DLD1 (cell line): ENCODE results near the gene NPIPB8.
"Not testable (repeated sequence)": the region's sequence is repeated elsewhere in the genome, so short reads cannot be mapped to it uniquely, and the experiment has no call there.

Experiments
- in situ Hi-C: cut with HindIII; loops from 2 replicates; pipeline ENCODE4 v1.10.0; 2017; ENCODE audit warnings: low sequenced_read_pairs

NPIPB8 gene

DNA sequence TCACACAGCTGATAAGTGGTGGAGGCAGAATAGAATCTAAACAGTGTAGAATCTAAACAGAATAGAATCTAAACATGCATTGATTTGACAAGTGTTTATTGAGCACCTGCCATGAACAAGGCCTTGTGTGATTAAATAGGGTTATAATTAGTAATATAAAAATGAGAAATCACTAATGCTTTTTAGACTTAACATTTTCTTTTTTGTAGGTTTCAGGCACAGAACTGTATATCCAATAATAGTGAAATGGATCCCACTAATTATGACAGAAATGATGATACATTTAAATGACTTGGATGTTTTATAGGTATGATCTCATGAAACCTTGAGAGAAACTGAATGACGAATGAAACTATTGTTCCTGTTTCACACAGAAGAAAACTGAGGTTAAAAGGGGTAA, at the start of gene NPIPB8:
NPIPB8 (plus strand) TSS at position 301 of the 400 bp plus-strand sequence. CDS start 296 bp downstream, outside the sequence.
- in situ Hi-C loops = not testable (repeated sequence)

DNA sequence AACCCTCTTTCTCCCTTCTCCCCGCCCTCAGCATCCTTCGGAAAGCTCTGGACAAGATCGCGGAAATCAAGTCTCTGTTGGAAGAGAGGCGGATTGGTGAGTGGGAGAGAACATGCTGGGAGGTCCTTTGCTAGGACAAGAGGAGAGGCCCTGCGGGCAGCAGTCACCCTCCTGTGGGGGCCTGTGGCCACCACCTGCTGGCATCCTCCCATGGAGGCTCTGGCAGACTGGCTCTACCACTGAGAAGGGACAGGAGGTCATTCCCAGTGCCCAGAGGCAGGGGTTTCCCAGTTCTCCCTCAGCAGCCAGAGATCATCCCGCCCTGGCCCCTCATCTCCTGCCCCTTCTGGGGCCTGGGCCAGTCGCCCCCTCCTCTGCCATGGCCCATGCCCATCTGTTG, 48.8 kb upstream of the NPIPB8 start:
- in situ Hi-C loops = loop anchor here (5.0 kb wide), 1 partner anchor 47 kb away; no protein-coding TSS in a partner anchor

DNA sequence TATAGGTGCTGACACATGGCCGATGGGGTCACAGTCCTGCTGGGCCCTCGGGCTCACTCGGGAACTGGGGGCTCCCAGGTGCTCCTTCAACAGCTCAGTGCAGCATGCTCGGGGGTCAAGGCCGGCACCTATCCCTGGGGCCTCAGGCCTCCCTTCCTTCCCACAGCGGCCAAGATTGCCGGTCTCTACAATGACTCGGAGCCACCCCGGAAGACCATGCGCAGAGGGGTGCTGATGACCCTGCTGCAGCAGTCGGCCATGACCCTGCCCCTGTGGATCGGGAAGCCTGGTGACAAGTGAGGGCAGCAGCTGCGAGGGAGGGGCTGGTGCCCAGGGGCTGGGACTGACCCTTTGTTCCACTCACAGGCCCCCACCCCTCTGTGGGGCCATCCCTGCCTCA, 47.9 kb upstream of the NPIPB8 start:
- in situ Hi-C loops = loop anchor here (5.0 kb wide), 1 partner anchor 48 kb away; no protein-coding TSS in a partner anchor

DNA sequence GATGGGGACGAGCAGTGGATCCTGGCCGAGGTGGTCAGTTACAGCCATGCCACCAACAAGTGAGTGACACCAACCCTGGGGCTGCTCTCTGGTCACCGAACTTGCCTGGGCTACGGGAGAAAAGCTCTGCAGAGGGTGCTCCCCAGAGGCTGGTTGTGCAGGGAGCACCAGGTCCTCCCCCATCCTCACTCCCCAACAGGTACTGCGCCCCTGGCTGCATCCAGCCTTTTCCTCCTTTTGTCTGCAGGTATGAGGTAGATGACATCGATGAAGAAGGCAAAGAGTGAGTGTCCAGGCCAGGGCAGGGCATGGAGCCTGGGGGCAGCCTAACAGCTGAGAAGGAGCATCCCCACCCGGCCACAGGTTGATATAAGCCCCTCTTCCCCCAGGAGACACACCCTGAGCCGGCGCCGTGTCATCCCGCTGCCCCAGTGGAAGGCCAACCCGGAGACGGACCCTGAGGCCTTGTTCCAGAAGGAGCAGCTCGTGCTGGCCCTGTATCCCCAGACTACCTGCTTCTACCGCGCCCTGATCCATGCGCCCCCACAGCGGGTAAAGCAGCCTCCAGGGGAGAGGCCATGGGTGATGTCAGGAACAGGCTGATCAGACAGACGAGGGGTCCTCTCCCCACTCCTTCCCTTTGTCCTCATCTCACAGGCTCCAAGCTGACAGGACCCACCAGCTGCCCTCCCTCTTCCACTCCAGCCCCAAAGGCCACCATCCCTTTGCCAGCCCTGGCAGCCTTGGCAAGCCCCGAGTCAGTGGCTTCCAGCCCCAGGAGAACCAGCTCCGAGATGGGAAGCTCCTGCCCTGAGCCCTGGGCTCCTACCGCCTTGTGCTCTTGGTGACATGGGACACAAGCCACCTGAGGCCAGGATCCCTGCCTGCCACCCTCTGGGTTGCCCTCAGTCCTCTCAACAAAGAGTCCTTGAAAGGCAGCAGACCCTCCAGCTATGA, 47.2 kb upstream of the NPIPB8 start:
- in situ Hi-C loops = no loop called here

DNA sequence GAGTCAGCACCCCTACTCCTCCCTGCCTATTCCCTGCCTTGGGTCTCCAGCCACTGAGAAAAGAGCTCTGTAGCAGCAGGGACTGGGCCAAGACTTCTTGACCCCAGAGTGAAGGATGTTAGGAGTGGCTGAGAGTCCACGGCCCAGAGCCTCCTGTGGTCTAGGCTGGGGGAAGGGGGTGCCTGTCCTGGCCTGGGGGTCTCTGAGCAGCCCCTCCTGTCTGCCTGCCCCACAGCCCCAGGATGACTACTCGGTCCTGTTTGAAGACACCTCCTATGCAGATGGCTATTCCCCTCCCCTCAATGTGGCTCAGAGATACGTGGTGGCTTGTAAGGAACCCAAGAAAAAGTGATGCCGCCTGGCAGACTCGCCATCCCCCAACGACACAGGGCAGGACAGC, 46.5 kb upstream of the NPIPB8 start:
- in situ Hi-C loops = no loop called here

DNA sequence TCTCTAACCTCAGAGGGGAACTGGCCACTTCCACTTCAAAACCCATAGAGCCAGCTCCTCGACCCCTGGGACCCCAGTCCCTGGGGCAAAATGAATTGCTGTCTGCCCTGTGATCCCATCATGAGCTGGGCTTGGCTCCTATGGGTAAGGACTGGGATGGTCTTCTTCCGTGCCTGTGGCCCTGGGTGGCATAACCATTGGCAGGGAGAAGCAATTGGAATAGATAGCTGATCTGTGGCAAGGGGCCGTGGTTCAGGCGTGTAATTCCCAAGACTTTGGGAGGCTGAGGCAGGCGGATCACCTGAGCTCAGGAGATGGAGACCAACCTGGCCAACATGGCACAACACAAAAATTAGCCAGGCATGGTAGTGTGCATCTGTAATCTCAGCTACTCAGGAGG, 45.4 kb upstream of the NPIPB8 start:
- in situ Hi-C loops = no loop called here

DNA sequence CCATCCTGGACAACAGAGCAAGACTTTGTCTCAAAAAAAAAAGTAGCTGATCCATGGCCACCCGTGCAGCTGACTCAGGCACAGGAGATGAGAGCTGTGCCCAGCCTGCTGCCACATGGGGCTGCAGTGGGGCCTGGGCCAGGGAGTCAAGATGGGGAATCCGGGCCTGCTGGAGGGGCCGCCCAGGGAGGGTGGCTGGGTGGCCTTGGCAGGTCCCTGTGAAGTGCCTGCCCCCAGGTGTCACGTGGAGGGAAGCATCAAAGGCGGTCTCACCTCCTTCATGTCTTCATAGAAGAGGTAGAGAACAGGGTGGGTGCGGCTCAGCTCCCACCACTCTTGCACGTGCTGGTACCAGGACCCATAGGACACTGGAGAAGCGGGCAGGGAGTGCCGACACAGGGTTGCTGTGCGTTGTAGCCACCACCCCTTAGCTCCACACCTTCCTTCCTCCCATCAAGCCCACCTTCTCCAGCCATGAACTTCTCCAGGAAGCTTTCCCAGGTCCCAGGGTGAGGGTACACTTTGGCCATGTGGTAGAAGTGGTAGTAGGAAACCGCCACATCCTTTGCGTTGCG, 44.8 kb upstream of the NPIPB8 start:
- in situ Hi-C loops = no loop called here

DNA sequence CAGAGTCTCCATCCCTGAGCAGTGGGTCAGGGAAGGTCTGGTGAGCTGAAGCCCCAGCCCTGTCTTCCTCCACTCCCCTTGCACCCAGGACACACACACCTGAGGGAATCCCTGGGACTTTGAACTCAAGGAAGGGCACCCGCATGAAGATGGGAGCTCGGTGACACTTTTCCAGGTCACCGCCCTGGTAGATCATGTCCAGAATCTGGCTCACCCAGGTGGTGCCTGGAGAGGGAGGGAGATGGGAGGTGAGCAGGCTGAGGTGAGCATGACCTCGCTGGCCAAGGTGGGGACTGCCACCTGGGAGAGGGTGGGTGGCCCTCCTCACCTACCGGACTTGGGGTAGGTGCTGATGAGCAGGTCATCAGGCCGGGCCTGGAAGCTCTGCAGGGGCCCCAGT, 42.4 kb upstream of the NPIPB8 start:
- in situ Hi-C loops = not testable (repeated sequence)

DNA sequence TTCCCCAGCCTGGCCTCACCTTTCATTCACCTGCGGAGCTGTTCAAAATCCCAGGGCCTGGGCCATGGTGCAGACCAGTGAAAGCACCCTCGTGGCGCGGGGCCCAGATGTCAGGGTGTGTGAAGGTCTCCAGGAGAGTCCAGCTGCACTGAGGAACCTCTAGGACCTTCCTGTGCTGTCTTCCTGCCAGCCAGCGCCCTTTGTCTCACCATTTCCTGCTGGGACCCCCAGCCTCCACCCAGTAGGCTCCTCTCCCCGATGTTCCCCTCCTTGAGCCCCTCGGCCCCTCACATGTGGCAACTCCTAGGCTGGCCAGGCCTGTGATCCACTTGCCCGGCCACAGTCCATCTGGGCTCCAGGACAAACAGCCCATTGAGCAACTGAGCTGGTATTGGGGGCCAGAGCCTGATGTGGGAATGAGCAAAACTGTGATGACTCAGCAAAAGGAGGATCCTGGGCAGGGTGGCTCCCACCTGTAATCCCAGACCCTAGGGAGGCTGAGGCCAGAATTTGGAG, 41.7 kb upstream of the NPIPB8 start:
- in situ Hi-C loops = no loop called here

DNA sequence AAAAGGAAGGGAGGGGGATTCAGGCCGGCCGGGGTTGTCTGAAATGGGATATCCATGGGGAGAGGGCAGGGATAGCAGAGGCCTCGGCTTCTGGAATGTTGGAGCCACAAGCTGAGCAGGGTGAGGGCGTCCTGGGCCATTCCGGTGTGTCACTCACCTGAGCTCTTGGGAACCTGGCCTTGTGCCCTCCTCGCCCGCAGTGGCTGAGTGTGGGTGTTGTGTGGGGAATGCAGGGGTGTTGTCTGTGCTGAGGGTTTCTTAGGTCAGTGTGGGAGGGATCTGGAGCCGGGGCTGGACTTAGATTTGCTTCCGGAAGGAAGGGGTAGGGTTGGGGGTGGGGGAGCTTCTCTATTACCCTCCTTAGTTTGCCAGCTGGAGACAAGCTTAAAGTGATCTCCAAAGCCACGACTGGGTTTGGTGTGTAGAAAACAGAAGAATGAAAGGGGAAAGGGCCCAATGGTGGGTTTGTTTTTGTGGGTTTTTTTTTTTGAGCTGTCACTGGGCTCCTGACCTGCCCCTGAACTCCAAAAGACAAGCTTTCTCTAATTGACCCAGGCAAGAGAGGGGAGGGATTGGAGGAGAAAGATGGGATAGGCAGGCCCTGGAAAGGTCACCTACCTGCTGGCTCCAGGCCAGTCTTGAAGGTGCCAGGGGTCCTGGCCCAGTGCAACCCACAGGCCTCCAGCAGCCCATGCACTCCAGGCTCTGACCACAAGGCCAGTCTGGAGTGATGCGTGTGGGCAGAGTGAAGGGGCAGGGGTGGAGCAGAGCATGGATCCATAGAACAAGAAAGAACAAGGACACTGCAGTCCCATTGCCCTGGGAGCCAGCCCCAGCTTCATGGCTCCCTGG, 40.8 kb upstream of the NPIPB8 start, which contains the start of gene SULT1A2:
SULT1A2 (minus strand) TSS at position 211 of the 852 bp plus-strand sequence. CDS start 1,120 bp downstream, outside the sequence.
- in situ Hi-C loops = no loop called here

DNA sequence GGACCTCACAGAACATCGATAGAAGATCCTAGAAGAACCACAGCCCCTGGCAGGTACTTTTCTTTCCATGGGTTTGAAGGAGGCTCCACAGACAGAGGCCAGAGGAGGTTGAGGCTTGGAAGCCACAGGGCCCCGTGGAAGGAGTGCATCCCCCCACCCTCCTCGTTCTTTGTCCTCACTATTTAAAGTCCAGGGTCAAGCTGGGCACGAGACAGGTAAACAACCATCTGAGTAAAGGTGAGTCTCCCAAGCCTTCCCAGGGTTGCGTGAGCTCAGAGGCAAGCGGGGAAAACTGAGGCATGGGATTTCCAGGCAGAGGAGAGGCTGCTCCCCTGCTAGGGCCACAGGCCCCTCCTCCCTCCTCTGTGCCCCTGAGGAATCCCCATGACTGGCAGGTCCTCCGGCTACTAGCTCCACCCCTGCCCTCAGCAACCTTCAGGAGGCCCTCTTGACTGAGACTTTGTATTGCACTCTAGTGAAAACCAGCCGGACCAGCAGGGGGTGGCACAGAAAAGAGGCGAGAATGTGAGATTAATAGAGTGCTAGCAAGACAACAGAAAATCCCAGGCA, 40.1 kb upstream of the NPIPB8 start:
- in situ Hi-C loops = no loop called here

DNA sequence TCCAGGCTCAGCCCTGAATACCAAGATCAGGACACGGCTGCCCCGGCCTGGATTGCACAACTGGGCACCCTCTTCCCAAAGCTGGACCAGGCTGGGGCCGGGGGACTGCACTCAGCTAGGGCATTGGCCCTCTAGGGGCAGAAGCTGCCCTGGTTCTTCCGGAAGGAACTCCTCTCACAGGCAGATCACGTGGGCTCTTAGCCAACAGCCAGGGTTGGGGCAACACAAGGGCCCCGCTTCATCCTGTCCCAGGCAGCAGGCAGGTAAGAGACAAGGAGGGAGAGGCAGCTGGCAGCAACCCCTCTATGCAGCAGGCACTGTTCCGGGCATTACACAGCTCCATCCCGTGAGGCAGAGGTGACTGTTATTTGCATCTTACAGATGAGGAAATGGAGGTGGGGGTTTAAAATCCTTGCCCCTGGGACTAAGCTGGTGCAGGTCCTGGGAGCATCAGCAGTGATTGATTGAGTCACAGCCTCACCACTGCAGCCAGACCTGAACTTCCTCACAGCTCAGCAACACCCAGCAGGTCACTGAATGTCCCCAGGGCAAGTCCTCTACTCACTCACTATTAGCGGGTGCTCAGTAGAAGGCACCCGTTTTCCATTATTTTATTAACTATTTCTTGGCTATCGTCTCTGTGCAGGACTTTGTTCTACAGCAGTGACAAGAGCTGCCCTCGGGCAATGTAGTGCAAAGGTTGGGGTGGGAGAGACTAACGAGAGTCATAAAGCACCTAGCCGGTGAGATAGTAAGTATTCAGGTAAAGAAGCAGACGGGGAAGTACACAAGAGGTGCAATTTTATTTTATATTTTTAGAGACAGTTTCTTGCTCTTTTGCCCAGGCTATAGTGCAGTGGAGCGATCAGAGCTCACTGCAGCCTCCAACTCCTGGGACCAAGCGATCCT, 38.2 kb upstream of the NPIPB8 start:
- in situ Hi-C loops = not testable (repeated sequence)

DNA sequence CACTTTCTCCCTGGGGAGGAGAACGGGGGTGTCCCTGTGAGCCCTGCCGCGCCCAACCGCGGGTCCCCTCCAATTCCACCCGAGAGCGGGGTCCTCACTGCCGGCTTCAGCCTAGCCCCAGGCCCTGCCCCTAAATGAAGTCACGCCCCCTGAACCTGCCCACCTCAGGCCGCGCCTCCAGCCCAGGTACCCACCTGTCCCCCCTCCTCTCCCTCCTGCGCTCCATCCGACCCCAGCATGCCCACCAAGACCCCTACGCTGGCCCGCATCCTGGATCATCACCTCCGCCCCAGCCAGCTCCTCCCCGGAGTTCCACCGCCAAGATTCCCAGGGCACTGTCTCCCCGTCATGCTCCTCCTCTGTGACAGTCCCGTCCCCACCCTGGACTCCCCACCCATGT, 36.9 kb upstream of the NPIPB8 start:
- in situ Hi-C loops = not testable (repeated sequence)

DNA sequence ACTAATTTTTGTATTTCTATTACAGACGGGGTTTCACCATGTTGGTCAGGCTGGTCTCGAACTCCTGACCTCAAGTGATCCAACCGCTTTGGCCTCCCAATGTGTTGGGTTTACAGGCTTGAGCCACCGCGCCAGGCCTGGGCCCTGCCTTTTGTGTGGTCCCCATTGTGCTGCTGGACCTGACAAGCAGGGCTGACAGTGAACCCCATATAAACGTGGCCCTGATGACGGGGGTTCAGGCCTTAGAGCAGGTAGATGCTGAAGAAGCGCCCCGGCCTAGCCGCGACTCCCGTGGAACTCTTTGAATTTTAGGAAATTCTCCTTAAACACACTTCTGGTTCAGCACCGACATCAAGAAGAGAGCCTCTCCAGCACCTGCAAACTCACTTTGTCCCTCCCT, 36.3 kb upstream of the NPIPB8 start:
- in situ Hi-C loops = not testable (repeated sequence)

DNA sequence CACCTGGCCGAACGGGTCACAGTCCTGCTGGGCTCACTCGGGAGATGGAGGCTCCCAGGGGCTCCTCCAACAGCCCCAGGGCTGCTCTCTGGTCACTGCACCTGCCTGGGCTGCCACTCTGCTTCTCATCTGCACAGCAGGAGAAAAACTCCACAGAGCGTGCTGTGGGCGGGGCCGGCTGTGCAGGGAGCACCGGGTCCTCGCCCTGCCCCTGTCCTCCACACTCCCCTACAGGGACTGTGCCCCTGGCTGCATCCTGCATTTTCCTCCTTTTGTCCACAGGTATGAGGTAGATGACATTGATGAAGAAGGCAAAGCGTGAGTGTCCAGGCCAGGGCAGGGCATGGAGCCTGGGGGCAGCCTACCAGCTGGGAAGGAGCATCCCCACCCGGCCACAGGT, 35.8 kb upstream of the NPIPB8 start:
- in situ Hi-C loops = not testable (repeated sequence)

DNA sequence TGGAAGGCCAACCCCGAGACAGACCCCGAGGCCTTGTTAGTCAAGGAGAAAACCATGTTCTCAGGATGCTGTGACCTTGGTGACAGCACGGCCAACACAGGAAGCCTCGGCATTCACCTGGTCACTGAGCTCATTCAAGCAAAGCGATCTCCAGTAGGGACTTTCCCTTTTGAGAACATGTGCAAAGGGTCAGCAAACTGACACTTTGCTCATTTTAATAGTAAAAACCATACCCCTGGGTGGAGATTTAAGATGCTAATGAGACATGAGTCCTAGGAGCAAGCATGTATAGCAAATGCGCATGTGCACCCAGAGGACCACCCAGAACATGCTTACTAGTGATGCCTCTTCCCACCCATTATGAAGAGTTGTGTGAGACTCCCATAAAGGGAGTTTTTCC, 35.3 kb upstream of the NPIPB8 start:
- in situ Hi-C loops = no loop called here

DNA sequence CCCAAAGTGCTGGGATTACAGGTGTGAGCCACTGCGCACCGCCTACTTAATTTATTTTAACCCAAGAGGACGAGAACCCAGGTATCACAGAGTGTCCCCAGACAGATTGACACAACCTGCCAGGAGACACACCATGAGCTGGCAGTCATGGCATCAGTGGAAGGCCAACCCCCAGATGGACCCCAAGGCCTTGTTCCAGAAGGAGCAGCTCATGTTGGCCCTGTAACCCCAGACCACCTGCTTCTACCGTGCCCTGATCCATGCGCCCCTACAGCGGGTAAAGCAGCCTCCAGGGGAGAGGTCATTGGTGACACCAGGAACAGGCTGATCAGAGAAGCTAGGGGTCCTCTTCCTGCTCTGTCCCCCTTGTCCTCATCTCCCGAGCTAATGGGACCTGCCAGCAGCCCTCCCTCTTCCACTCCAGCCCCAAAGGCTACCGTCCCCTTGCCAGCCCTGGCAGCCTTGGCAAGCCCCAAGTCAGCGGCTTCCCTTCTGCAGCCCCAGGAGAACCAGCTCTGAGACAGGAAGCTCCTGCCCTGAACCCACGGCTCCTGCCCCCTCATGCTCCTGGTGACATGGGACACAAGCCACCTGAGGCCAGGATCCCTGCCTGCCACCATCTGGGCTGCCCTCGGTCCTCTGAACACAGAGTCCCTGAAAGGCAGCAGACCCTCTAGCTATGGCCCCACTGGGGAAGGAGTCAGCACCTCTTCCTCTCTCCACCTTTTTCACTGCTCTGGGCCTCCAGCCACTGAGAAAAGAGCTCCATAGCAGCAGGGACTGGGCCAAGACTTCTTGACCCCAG, 34.3 kb upstream of the NPIPB8 start:
- in situ Hi-C loops = no loop called here

DNA sequence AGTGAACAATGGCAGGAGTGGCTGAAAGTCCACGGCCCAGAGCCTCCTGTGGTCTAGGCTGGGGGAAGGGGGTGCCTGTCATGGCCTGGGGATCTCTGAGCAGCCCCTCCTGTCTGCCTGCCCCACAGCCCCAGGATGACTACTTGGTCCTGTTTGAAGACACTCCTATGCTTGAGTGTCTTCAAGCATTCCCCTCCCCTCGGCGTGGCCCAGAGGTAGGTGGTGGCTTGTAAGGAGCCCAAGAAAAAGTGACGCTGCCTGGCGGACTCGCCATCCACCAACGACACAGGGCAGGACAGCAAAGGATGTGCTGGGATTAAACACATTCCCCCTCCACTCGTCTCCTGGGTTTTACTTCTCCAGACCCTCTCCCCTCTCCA, 33.7 kb upstream of the NPIPB8 start:
- in situ Hi-C loops = no loop called here
